Endodermal cell (in vitro differentiated cells): ENCODE data around the gene RAB3GAP2. TPM values are rescaled to one million over a fixed set of nuclear protein-coding genes. Genes with fewer than 3 reads are reported as not detected.
A peak's percentile ranks its signal among the peaks of the same experiment; 100 is the strongest.

Experiments used
- DNase-seq: peaks from one replicate; pipeline ENCODE4 v3.0.0-alpha.2; 2017
- H3K27ac ChIP-seq: 2 replicates; pipeline ENCODE4 v1.5.1; 2013; ENCODE audit warnings: mild to moderate bottlenecking, low read depth, low read length, moderate library complexity
- H3K27me3 ChIP-seq: 2 replicates; pipeline ENCODE4 v1.6.1; 2013; ENCODE audit warnings: mild to moderate bottlenecking, low read length, moderate library complexity; ENCODE audit not compliant: insufficient read depth, control insufficient read depth, poor library complexity, severe bottlenecking
- H3K36me3 ChIP-seq: 2 replicates; pipeline ENCODE4 v1.7.0; 2013; ENCODE audit warnings: mild to moderate bottlenecking, low read length, moderate library complexity; ENCODE audit not compliant: control insufficient read depth, insufficient read depth
- H3K4me1 ChIP-seq: one replicate; pipeline ENCODE4 v1.7.0; 2013; ENCODE audit warnings: low read length; ENCODE audit not compliant: control insufficient read depth, insufficient read depth
- H3K4me3 ChIP-seq: 2 replicates; pipeline ENCODE4 v1.5.1; 2013; ENCODE audit warnings: mild to moderate bottlenecking, low read length, moderate library complexity
- H3K9ac ChIP-seq: 2 replicates; pipeline ENCODE4 v1.6.1; 2013; ENCODE audit warnings: mild to moderate bottlenecking, low read length, moderate library complexity; ENCODE audit not compliant: poor library complexity, severe bottlenecking; ENCODE audit errors: extremely low read depth
- H3K9me3 ChIP-seq: 2 replicates; pipeline ENCODE4 v1.6.1; 2013; ENCODE audit warnings: mild to moderate bottlenecking, low read length, moderate library complexity; ENCODE audit not compliant: control insufficient read depth
- H3K27ac Mint-ChIP-seq: 2 replicates; pipeline ENCODE4 v1.8.0; 2020; ENCODE audit warnings: mixed read lengths
- H3K27me3 Mint-ChIP-seq: 2 replicates; pipeline ENCODE4 v1.8.0; 2021; ENCODE audit warnings: mild to moderate bottlenecking, mixed read lengths; ENCODE audit not compliant: insufficient read depth
- H3K36me3 Mint-ChIP-seq: 2 replicates; pipeline ENCODE4 v1.8.0; 2020; ENCODE audit warnings: low read depth, mixed read lengths
- H3K4me1 Mint-ChIP-seq: 2 replicates; pipeline ENCODE4 v1.8.0; 2020; ENCODE audit warnings: mixed read lengths
- H3K4me3 Mint-ChIP-seq: 2 replicates; pipeline ENCODE4 v1.8.0; 2020; ENCODE audit warnings: mild to moderate bottlenecking, moderate library complexity, mixed read lengths
- H3K9me3 Mint-ChIP-seq: 2 replicates; pipeline ENCODE4 v1.8.0; 2020; ENCODE audit warnings: mild to moderate bottlenecking, mixed read lengths
- CTCF ChIP-seq: fragments of 200-600 bp; sonication (generic); conservative IDR thresholded peaks from 2 replicates; pipeline ENCODE4 v1.5.0; 2021; ENCODE audit warnings: antibody characterized with exemption, mild to moderate bottlenecking
- WGBS, 2 experiments: methylation state at CpG; one replicate each; pipeline versions ENCODE4 v1.1.5 to v1.1.7; 2013; ENCODE audit warnings: missing lambda C conversion rate in 2 of 2, mixed read lengths in 1 of 2; ENCODE audit not compliant: insufficient coverage in 1 of 2, insufficient read length in 1 of 2; 5-methylcytosine and 5-hydroxymethylcytosine counted together
- total RNA-seq, 2 donors: library from RNA; stranded (reverse); fragmentation: NEBNext Ultra II Directional in 1 of 2; extraction: Animal tissue kit (Norgen Biotek cat#: 25700) in 1 of 2; gene quantifications; 2 replicates in 1 of 2; 3 replicates in 1 of 2; pipeline ENCODE4 v1.2.1, GENCODE V29; 2021

RAB3GAP2 gene
- total RNA-seq, 2 donors from 2014 or later: 39.3 to 50.4 TPM

- DNase-seq: no peak
- Mint-ChIP-seq H3K27me3 (no peaks in the 10 kb centered on the region), H3K4me3 (no peak overlapping the region), H3K4me1 (no peaks in the 10 kb centered on the region), H3K9me3 (no peaks in the 10 kb centered on the region), H3K27ac (no peak overlapping the region), H3K36me3 (peaks cover 47% of the 10 kb centered on the region)
- Histone ChIP-seq H3K4me1 (no peaks in the 10 kb centered on the region), H3K27me3 (no peaks in the 10 kb centered on the region), H3K9ac (no peak overlapping the region), H3K36me3 (peaks cover 80% of the 10 kb centered on the region), H3K9me3 (no peaks in the 10 kb centered on the region), H3K4me3 (no peak overlapping the region), H3K27ac (no peak overlapping the region)
- no CpG with 5 or more reads among the region's 1 CpG for WGBS, 2 experiments
- no peak for TF ChIP-seq CTCF
Observed at GRCh38 chr1:220149742-220150141, 122.5 kb downstream of the RAB3GAP2 start.

GRCh38 chr1:220144051-220144450, 128.2 kb downstream of the RAB3GAP2 start:
- Histone ChIP-seq H3K9me3 (no peaks in the 10 kb centered on the region), H3K9ac (no peak overlapping the region), H3K4me3 (no peak overlapping the region), H3K27ac (no peak overlapping the region), H3K36me3 (peaks cover 76% of the 10 kb centered on the region), H3K27me3 (no peaks in the 10 kb centered on the region), H3K4me1 (no peaks in the 10 kb centered on the region)
- DNase-seq: no peak
- H3K4me3 Mint-ChIP-seq: no peak overlapping the region
- TF ChIP-seq CTCF: no peak
- H3K27ac Mint-ChIP-seq: peak overlapping the region; percentile 56
- no peaks in the 10 kb centered on the region for H3K9me3 Mint-ChIP-seq
- peaks cover 63% of the 10 kb centered on the region for H3K36me3 Mint-ChIP-seq
- no peaks in the 10 kb centered on the region for H3K4me1 Mint-ChIP-seq
- H3K27me3 Mint-ChIP-seq: no peaks in the 10 kb centered on the region
- 97 to 99% methylated on average over 4 to 5 of the region's 5 CpGs for WGBS, 2 experiments

- H3K27ac Mint-ChIP-seq: no peak overlapping the region
- WGBS, 2 experiments: 98 to 100% methylated on average over 3 to 5 of the region's 6 CpGs
- peaks cover 78% of the 10 kb centered on the region for H3K36me3 ChIP-seq
Observed at GRCh38 chr1:220139966-220140365, 132.3 kb downstream of the RAB3GAP2 start.

More at GRCh38 chr1:220139966-220140365, 132.3 kb downstream of the RAB3GAP2 start:
- TF ChIP-seq CTCF: no peak
- no peaks in the 10 kb centered on the region for H3K27me3 Mint-ChIP-seq
- H3K9me3 Mint-ChIP-seq: no peaks in the 10 kb centered on the region
- H3K36me3 Mint-ChIP-seq: peaks cover 65% of the 10 kb centered on the region
- no peaks in the 10 kb centered on the region for H3K27me3 ChIP-seq
- H3K9ac ChIP-seq: no peak overlapping the region
- H3K4me3 Mint-ChIP-seq: no peak overlapping the region
- no peaks in the 10 kb centered on the region for H3K4me1 Mint-ChIP-seq
- no peaks in the 10 kb centered on the region for H3K9me3 ChIP-seq
- no peak overlapping the region for H3K27ac ChIP-seq
- no peak for DNase-seq
- H3K4me1 ChIP-seq: no peaks in the 10 kb centered on the region
- no peak overlapping the region for H3K4me3 ChIP-seq
